H1 (cell line): ENCODE results near the gene KCNH6. TPM values are rescaled to one million over a fixed set of nuclear protein-coding genes. Genes with fewer than 3 reads are reported as not detected.

ENCODE experiments used
- CTCF ChIP-seq, 3 experiments: IDR thresholded peaks; 1 replicate in 2 of 3; 2 replicates in 1 of 3; pipeline versions ENCODE4 v1.5.1 to v1.6.1; 2011; ENCODE audit warnings: low read length in 3 of 3, mild to moderate bottlenecking in 3 of 3, inconsistent platforms in 2 of 3, low read depth in 1 of 3, moderate library complexity in 1 of 3; ENCODE audit not compliant: insufficient read depth in 1 of 3; ENCODE audit errors: control extremely low read depth in 1 of 3
- polyA plus RNA-seq, 7 experiments: library from polyadenylated mRNA; depleted of rRNA in 3 of 7; stranded (reverse) in 5 of 7; unstranded in 2 of 7; fragments of >200 nt in 5 of 7; fragments of 200-250 nt in 2 of 7; gene quantifications; 1 replicate in 5 of 7; 2 replicates in 1 of 7; 4 replicates in 1 of 7; pipeline versions ENCODE4 v1.2.1 to v1.2.3, GENCODE V29; 2011 to 2013; ENCODE audit warnings: missing spikeins in 2 of 7, mixed read lengths in 2 of 7
- total RNA-seq: library from RNA; stranded (reverse); fragmentation: NEBNext Ultra II Directional; extraction: Animal tissue kit (Norgen Biotek cat#: 25700); gene quantifications from 2 replicates; pipeline ENCODE4 v1.2.1, GENCODE V29; 2021

KCNH6 gene
- total and polyA plus RNA-seq, 2 of the 8 experiments (the other 6 are each of a cell fraction or from before 2014, with no cell fraction given), result 1.8 to 3.6 TPM

DNA sequence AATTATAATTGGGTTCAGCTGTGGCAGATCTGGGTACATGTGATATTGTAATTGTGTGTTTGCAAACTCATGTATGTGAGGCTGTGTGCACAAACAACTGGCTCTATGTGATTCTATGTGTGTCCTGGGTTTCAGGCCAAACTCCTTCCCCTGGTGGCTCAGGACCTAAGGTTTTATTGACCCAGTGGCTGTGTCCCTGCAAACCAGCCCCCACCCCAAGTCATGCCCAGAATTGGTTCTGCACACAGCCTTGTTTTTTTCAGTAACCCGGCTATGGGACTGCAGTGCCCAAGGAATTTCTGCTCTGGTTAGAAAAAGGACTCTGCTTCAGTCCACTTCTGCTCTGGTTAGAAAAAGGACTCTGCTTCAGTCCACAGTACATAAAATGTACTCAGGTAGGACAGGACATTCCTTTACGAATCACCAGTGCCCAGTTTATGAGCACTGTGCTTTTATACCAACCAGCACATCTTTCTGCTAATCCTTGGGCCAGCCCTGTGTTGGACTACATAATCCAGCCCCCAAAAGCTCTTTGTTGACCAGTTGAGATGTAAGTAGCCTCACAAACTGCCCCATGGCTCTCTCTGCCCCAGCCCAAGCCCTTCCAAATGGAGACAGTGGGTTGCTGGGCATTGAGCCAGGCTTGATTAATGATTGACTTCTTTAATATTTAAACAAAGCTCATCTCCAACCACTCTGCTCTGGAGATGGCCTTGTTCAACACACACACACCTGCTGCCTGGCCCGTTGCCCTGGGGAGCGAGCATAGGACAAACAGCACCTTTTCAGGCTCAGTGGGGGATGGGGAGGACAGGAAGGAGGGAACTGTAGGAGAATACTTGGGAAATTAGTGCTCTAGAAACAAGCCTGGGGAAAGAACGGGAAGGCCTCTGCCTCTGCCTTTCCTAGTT is 2.9 kb upstream of the KCNH6 start (continued):
- no peak for TF ChIP-seq CTCF (IDR thresholded peaks at IDR 0.05; ENCODE audit: control extremely low read depth in 1 of 3, insufficient read depth in 1 of 3, low read depth in 1 of 3, low read length in 3 of 3)
